ENCODE results near the gene PTPN4.
A peak's percentile ranks its signal among the peaks of the same experiment; 100 is the strongest.

Gene PTPN4

DNA sequence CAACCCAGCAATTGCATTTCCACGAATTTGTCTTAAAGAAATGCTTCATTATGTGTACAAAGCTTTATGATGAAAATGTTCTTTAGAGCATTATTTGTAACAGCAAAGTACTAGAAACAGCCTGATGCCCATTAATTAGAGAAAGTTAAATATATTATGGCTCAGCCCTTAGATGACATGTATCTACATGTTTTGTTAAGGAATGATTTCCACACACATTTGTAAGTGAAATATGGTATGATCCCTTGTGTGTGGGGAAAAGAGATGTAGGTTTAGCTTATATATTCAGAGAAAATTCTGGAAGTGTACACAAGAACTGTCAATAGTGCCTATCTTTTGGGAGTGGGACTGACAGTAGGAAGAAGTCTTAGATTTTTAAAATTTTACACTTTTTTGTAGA lies 3.8 kb upstream of the PTPN4 start:
- Histone ChIP-seq H4K20me1 (ENCODE audit: insufficient read depth, low read length, poor library complexity, severe bottlenecking) (peaks cover 9% of the 10 kb centered on the region), H3K36me3 (ENCODE audit: insufficient read depth, low read length) (no peaks in the 10 kb centered on the region), H3K4me2 (ENCODE audit: low read depth, low read length, poor library complexity, severe bottlenecking) (no peak overlapping the region), H3K4me3 (ENCODE audit: low read length, poor library complexity, severe bottlenecking) (no peak overlapping the region), H3K27me3 (ENCODE audit: insufficient read depth, low read length, poor library complexity, severe bottlenecking) (no peaks in the 10 kb centered on the region), H3K9me2 (replicated peaks; ENCODE audit: low read depth, low read length) (no peaks in the 10 kb centered on the region), H3K79me2 (ENCODE audit: insufficient read depth, low read length) (peaks cover 9% of the 10 kb centered on the region), H2AFZ (ENCODE audit: low read length) (0 out of 2 replicates have a peak overlapping the region, but pooled peaks have one; percentile 3), H3K9ac (ENCODE audit: low read depth, low read length, poor library complexity, severe bottlenecking) (no peak overlapping the region), H3F3A (ENCODE audit: low read depth) (no peaks in the 10 kb centered on the region), H3K4me1 (ENCODE audit: insufficient read depth, low read length, poor library complexity, severe bottlenecking) (peaks cover 9% of the 10 kb centered on the region), H3K9me3 (ENCODE audit: insufficient read depth, low read depth, low read length) (no peaks in the 10 kb centered on the region)
- TF ChIP-seq, protein P1, sequence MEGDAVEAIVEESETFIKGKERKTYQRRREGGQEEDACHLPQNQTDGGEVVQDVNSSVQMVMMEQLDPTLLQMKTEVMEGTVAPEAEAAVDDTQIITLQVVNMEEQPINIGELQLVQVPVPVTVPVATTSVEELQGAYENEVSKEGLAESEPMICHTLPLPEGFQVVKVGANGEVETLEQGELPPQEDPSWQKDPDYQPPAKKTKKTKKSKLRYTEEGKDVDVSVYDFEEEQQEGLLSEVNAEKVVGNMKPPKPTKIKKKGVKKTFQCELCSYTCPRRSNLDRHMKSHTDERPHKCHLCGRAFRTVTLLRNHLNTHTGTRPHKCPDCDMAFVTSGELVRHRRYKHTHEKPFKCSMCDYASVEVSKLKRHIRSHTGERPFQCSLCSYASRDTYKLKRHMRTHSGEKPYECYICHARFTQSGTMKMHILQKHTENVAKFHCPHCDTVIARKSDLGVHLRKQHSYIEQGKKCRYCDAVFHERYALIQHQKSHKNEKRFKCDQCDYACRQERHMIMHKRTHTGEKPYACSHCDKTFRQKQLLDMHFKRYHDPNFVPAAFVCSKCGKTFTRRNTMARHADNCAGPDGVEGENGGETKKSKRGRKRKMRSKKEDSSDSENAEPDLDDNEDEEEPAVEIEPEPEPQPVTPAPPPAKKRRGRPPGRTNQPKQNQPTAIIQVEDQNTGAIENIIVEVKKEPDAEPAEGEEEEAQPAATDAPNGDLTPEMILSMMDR (conservative IDR thresholded peaks at IDR 0.05; ENCODE audit: low read length): no peak
- no peak for TF ChIP-seq EZH2phosphoT487 (IDR thresholded peaks at IDR 0.05; ENCODE audit: borderline replicate concordance)

DNA sequence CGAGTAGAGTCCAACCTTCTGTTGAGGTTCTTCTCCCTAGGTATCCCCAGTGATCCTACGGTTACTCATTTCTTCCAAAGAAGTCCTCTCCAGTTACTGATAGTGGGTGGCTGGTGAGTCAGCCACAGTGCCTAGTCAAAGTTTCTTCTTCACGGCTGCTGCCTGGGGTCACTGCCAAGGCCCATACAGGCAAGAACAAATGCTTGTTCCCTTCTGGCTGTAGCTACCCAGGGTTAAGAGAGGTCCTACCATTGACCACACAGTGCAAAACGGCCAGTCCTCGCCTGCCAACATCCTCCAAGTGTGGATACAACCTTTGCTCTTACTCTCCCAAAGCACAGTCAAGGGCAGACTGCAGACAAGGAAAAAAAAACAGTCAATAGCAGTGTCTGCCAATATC lies 2.9 kb upstream of the PTPN4 start:
- Histone ChIP-seq H3K36me3 (ENCODE audit: insufficient read depth, low read length) (no peaks in the 10 kb centered on the region), H3K4me2 (ENCODE audit: low read depth, low read length, poor library complexity, severe bottlenecking) (no peak overlapping the region), H3K27me3 (ENCODE audit: insufficient read depth, low read length, poor library complexity, severe bottlenecking) (no peaks in the 10 kb centered on the region), H2AFZ (ENCODE audit: low read length) (no peak overlapping the region), H3K9ac (ENCODE audit: low read depth, low read length, poor library complexity, severe bottlenecking) (no peak overlapping the region), H3K9me2 (replicated peaks; ENCODE audit: low read depth, low read length) (no peaks in the 10 kb centered on the region), H3K4me3 (ENCODE audit: low read length, poor library complexity, severe bottlenecking) (no peak overlapping the region), H3K4me1 (ENCODE audit: insufficient read depth, low read length, poor library complexity, severe bottlenecking) (peaks cover 18% of the 10 kb centered on the region), H3K79me2 (ENCODE audit: insufficient read depth, low read length) (peaks cover 18% of the 10 kb centered on the region), H3K9me3 (ENCODE audit: insufficient read depth, low read depth, low read length) (no peaks in the 10 kb centered on the region), H3F3A (ENCODE audit: low read depth) (no peaks in the 10 kb centered on the region), H4K20me1 (ENCODE audit: insufficient read depth, low read length, poor library complexity, severe bottlenecking) (peaks cover 18% of the 10 kb centered on the region)
- TF ChIP-seq EZH2phosphoT487 (IDR thresholded peaks at IDR 0.05; ENCODE audit: borderline replicate concordance): no peak
- TF ChIP-seq, protein P1 (conservative IDR thresholded peaks at IDR 0.05; ENCODE audit: low read length): no peak

DNA sequence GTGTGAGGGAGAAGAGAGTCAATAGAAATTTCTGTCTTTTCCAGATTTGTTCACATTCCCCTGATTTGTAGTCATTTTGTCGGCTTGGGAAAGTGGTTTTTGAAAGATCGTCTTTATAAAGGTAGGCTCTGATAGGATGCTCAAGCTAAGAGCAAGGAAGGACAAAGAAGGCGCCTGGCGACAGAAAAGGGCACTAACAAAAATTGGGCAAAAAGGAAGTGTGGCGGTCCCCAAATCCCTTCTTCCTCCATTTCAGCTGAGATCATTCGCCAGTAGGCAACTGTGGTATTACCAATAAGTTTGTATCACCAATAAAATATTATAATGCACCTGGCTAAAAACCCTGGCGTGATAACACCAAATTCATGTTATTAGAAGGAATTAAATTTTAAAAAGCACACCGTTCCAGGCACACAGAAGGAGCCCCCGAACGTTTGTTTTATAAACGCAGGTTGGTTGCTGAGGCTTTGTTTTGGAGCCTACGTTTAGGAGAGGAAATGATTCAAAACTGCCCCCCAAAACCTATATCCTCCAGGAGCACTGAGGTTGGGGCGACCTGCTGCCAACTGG lies 756 bp upstream of the PTPN4 start:
- H3K4me1 ChIP-seq (ENCODE audit: insufficient read depth, low read length, poor library complexity, severe bottlenecking): peaks cover 39% of the 10 kb centered on the region
- H3K4me3 ChIP-seq (ENCODE audit: low read length, poor library complexity, severe bottlenecking): peak overlapping the region; percentile 90
- peaks cover 38% of the 10 kb centered on the region for H4K20me1 ChIP-seq (ENCODE audit: insufficient read depth, low read length, poor library complexity, severe bottlenecking)
- H3K79me2 ChIP-seq (ENCODE audit: insufficient read depth, low read length): peaks cover 40% of the 10 kb centered on the region
- H3F3A ChIP-seq (ENCODE audit: low read depth): no peaks in the 10 kb centered on the region
- no peaks in the 10 kb centered on the region for H3K9me2 ChIP-seq (replicated peaks; ENCODE audit: low read depth, low read length)
- no peaks in the 10 kb centered on the region for H3K36me3 ChIP-seq (ENCODE audit: insufficient read depth, low read length)
- TF ChIP-seq EZH2phosphoT487 (IDR thresholded peaks at IDR 0.05; ENCODE audit: borderline replicate concordance): no peak
- TF ChIP-seq, protein P1 (conservative IDR thresholded peaks at IDR 0.05; ENCODE audit: low read length): no peak
- no peaks in the 10 kb centered on the region for H3K27me3 ChIP-seq (ENCODE audit: insufficient read depth, low read length, poor library complexity, severe bottlenecking)
- no peaks in the 10 kb centered on the region for H3K9me3 ChIP-seq (ENCODE audit: insufficient read depth, low read depth, low read length)
- peak overlapping the region; percentile 86 for H2AFZ ChIP-seq (ENCODE audit: low read length)
- peak overlapping the region; percentile 73 for H3K4me2 ChIP-seq (ENCODE audit: low read depth, low read length, poor library complexity, severe bottlenecking)
- H3K9ac ChIP-seq (ENCODE audit: low read depth, low read length, poor library complexity, severe bottlenecking): peak overlapping the region; percentile 70

Measured in Loucy (cell line).